GM12891 (cell line): ENCODE data around the gene SYNE1.

Experiments
- PAX5 ChIP-seq: IDR thresholded peaks from 2 replicates; pipeline ENCODE4 v1.6.1; 2011; ENCODE audit warnings: low read length, moderate library complexity, mild to moderate bottlenecking; ENCODE audit not compliant: insufficient read depth, severe bottlenecking
- POLR2A ChIP-seq: IDR thresholded peaks from 2 replicates; pipeline ENCODE4 v1.6.1; 2011; ENCODE audit warnings: low read depth, low read length, control low read depth
- POLR2AphosphoS5 ChIP-seq: IDR thresholded peaks from 2 replicates; pipeline ENCODE4 v1.6.1; 2011; ENCODE audit warnings: low read depth, low read length, control low read depth
- POU2F2 ChIP-seq: IDR thresholded peaks from 2 replicates; pipeline ENCODE4 v1.6.1; 2011; ENCODE audit warnings: low read depth, mild to moderate bottlenecking, control low read depth, low read length, moderate library complexity
- SPI1 ChIP-seq: IDR thresholded peaks from 2 replicates; pipeline ENCODE4 v1.6.1; 2011; ENCODE audit warnings: low read depth, low read length, control low read depth
- TAF1 ChIP-seq: IDR thresholded peaks from 2 replicates; pipeline ENCODE4 v1.6.1; 2011; ENCODE audit warnings: low read depth, low read length, control low read depth

GRCh38 chr6:152309006-152309405, 328.2 kb downstream of the SYNE1 start:
- TF ChIP-seq POLR2AphosphoS5 (no peak), POLR2A (no peak), SPI1 (no peak), TAF1 (no peak), POU2F2 (no peak), PAX5 (no peak)
